ENCODE results near the gene RAP1B. TPM values are rescaled to one million over a fixed set of nuclear protein-coding genes. Genes with fewer than 3 reads are reported as not detected.

RAP1B gene
- total and polyA plus RNA-seq, 9 of the 15 experiments (the other 6 are each of a cell fraction or from before 2014, with no cell fraction given), result 107 to 309 (median 170) TPM

DNA sequence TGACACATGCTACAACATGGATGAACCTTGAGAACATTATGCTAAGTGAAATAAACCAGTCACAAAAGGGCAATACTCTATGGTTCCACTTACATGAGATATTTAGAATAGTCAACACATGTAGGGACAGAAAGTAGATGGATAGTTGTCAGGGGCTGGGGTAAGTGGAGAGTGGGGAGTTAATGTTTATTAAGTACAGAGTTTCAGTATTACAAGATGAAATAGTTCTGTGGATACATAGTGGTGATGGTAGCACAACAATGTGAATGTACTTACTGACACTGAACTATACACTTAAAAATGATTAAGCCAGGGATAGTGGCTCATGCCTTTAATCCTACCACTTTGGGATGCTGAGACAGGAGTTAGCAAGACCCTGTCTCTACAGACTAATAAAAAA, 84.8 kb downstream of the RAP1B start:
- POLR2A ChIA-PET, result no interaction called here
- in situ Hi-C loops (cut with MboI), result no loop called here
- no peak overlapping the region for H2AFZ ChIP-seq (ENCODE audit: low read depth, low read length)
- H3K27me3 ChIP-seq (ENCODE audit: control insufficient read depth in 2 of 2, insufficient read depth in 2 of 2, low read length in 2 of 2), result no peaks in the 10 kb centered on the region
- H3K79me2 ChIP-seq (ENCODE audit: control insufficient read depth, insufficient read depth, low read length), result peaks cover 3% of the 10 kb centered on the region; the same call in 2 of the 3 replicates
- CTCF ChIA-PET (ENCODE audit: low intra/inter-chr PET ratio), result no interaction called here
- H4K20me1 ChIP-seq (replicated peaks; ENCODE audit: control insufficient read depth, insufficient read depth, low read length), result no peaks in the 10 kb centered on the region
- FAIRE-seq (no peak), ATAC-seq (no peak), DNase-seq (ENCODE audit: extremely low read depth in 1 of 4, low spot score in 3 of 4) (no peak)
- no peaks in the 10 kb centered on the region for H3K9me1 ChIP-seq (ENCODE audit: control insufficient read depth, insufficient read depth, low read length)
- TF ChIP-seq, protein P1, sequence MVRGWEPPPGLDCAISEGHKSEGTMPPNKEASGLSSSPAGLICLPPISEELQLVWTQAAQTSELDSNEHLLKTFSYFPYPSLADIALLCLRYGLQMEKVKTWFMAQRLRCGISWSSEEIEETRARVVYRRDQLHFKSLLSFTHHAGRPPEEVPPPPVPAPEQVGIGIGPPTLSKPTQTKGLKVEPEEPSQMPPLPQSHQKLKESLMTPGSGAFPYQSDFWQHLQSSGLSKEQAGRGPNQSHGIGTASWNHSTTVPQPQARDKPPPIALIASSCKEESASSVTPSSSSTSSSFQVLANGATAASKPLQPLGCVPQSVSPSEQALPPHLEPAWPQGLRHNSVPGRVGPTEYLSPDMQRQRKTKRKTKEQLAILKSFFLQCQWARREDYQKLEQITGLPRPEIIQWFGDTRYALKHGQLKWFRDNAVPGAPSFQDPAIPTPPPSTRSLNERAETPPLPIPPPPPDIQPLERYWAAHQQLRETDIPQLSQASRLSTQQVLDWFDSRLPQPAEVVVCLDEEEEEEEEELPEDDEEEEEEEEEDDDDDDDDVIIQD (CRISPR knock-in tag; IDR thresholded peaks at IDR 0.05), result no peak
- TF ChIP-seq POLR2B (IDR thresholded peaks at IDR 0.05; ENCODE audit: low read depth, partially characterized antibody), result peak; percentile 8
- H3K27ac ChIP-seq (ENCODE audit: extremely low read depth, low read depth, low read length), result no peak overlapping the region
- H3K9me3 ChIP-seq (replicated peaks; ENCODE audit: control insufficient read depth, insufficient read depth, low read depth, low read length), result no peaks in the 10 kb centered on the region
- no peak overlapping the region for H3K9ac ChIP-seq (ENCODE audit: insufficient read depth in 1 of 2, low read depth in 2 of 2, low read length in 2 of 2)
- intact Hi-C loops (cut with micrococcal nuclease), result no loop called here
- H3K4me3 ChIP-seq, result no peak overlapping the region
- no peak overlapping the region for H3K4me2 ChIP-seq (ENCODE audit: insufficient read depth, low read length)
- BruUV-seq (replicated peaks), result no TSS peak
- peaks cover 81% of the 10 kb centered on the region for H3K36me3 ChIP-seq (ENCODE audit: control insufficient read depth, insufficient read depth, low read length)
- no peaks in the 10 kb centered on the region for H3K4me1 ChIP-seq (replicated peaks in 1 of 2; ENCODE audit: control insufficient read depth in 2 of 2, insufficient read depth in 2 of 2, low read length in 2 of 2)

DNA sequence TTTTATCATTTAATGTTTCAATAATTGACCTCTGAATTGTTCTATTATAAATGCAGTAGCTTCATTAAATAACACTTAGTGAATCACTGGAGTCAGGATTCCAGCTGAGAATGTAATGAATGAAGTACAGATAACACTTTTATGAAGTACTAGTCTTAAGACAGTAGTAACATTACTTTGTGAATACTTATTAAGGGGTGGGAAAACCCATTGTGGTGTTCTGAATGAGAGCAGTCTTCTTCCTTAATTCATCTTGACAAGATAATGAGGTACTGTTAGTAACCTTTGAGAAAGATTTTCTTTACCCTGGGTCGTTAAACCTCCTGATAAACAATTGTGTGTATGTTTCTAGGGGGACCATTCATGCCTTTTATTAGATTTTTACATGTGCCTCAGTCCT, 88.8 kb downstream of the RAP1B start:
- CTCF ChIA-PET (ENCODE audit: low intra/inter-chr PET ratio), result no interaction called here
- ATAC-seq, result no peak
- BruUV-seq (replicated peaks), result no TSS peak
- TF ChIP-seq ZNF133 (CRISPR knock-in tag; IDR thresholded peaks at IDR 0.05) (no peak), MAFK (IDR thresholded peaks at IDR 0.05; ENCODE audit: low read length) (no peak), ZNF57 (CRISPR knock-in tag; IDR thresholded peaks at IDR 0.05) (no peak), LEF1 (IDR thresholded peaks at IDR 0.05) (no peak), SMARCA4 (IDR thresholded peaks at IDR 0.05) (no peak), FOXP1 (CRISPR knock-in tag; IDR thresholded peaks at IDR 0.05) (no peak), DMBX1 (CRISPR knock-in tag; IDR thresholded peaks at IDR 0.05; ENCODE audit: borderline replicate concordance) (no peak), SIN3B (IDR thresholded peaks at IDR 0.05; ENCODE audit: low read depth) (no peak), KDM5B (IDR thresholded peaks at IDR 0.05; ENCODE audit: insufficient replicate concordance, low read depth, low read length) (no peak)
- TF ChIP-seq, protein P2, sequence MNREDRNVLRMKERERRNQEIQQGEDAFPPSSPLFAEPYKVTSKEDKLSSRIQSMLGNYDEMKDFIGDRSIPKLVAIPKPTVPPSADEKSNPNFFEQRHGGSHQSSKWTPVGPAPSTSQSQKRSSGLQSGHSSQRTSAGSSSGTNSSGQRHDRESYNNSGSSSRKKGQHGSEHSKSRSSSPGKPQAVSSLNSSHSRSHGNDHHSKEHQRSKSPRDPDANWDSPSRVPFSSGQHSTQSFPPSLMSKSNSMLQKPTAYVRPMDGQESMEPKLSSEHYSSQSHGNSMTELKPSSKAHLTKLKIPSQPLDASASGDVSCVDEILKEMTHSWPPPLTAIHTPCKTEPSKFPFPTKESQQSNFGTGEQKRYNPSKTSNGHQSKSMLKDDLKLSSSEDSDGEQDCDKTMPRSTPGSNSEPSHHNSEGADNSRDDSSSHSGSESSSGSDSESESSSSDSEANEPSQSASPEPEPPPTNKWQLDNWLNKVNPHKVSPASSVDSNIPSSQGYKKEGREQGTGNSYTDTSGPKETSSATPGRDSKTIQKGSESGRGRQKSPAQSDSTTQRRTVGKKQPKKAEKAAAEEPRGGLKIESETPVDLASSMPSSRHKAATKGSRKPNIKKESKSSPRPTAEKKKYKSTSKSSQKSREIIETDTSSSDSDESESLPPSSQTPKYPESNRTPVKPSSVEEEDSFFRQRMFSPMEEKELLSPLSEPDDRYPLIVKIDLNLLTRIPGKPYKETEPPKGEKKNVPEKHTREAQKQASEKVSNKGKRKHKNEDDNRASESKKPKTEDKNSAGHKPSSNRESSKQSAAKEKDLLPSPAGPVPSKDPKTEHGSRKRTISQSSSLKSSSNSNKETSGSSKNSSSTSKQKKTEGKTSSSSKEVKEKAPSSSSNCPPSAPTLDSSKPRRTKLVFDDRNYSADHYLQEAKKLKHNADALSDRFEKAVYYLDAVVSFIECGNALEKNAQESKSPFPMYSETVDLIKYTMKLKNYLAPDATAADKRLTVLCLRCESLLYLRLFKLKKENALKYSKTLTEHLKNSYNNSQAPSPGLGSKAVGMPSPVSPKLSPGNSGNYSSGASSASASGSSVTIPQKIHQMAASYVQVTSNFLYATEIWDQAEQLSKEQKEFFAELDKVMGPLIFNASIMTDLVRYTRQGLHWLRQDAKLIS (CRISPR knock-in tag; IDR thresholded peaks at IDR 0.05), result no peak

More for the DNA sequence above, 88.8 kb downstream of the RAP1B start:
- no peak overlapping the region for H3K4me2 ChIP-seq (ENCODE audit: insufficient read depth, low read length)
- H3K4me1 ChIP-seq (replicated peaks in 1 of 2; ENCODE audit: control insufficient read depth in 2 of 2, insufficient read depth in 2 of 2, low read length in 2 of 2), result no peaks in the 10 kb centered on the region
- H4K20me1 ChIP-seq (replicated peaks; ENCODE audit: control insufficient read depth, insufficient read depth, low read length), result no peaks in the 10 kb centered on the region
- no peak for DNase-seq (ENCODE audit: extremely low read depth in 1 of 4, low spot score in 3 of 4)
- H3K27me3 ChIP-seq (ENCODE audit: control insufficient read depth in 2 of 2, insufficient read depth in 2 of 2, low read length in 2 of 2), result no peaks in the 10 kb centered on the region
- no peak overlapping the region for H3K27ac ChIP-seq (ENCODE audit: extremely low read depth, low read depth, low read length)
- WGBS (ENCODE audit: insufficient coverage, low coverage, missing lambda C conversion rate), result 33% methylated on average over 1 of the region's 1 CpG
- H3K36me3 ChIP-seq (ENCODE audit: control insufficient read depth, insufficient read depth, low read length), result peaks cover 75% of the 10 kb centered on the region
- no peak overlapping the region for H3K4me3 ChIP-seq
- FAIRE-seq, result no peak
- no peaks in the 10 kb centered on the region for H3K79me2 ChIP-seq (ENCODE audit: control insufficient read depth, insufficient read depth, low read length)
- no peaks in the 10 kb centered on the region for H3K9me1 ChIP-seq (ENCODE audit: control insufficient read depth, insufficient read depth, low read length)
- no peaks in the 10 kb centered on the region for H3K9me3 ChIP-seq (replicated peaks; ENCODE audit: control insufficient read depth, insufficient read depth, low read depth, low read length)
- no peak overlapping the region for H3K9ac ChIP-seq (ENCODE audit: insufficient read depth in 1 of 2, low read depth in 2 of 2, low read length in 2 of 2)
- no peak overlapping the region for H2AFZ ChIP-seq (ENCODE audit: low read depth, low read length)
- POLR2A ChIA-PET, result interaction anchor here (0.6 to 0.9 kb wide), 3 partner anchors 9 to 870 kb away, joined by 3 read pairs; no protein-coding TSS in a partner anchor
- in situ Hi-C loops (cut with MboI), result no loop called here
- intact Hi-C loops (cut with micrococcal nuclease), result no loop called here

All from K562 (cell line).